GM12875 (cell line): ENCODE data around the gene ATAD1.

Experiments
- H3K4me3 ChIP-seq: one replicate; pipeline ENCODE4 v1.5.1; 2011; ENCODE audit warnings: low read depth, low read length, control low read depth
- TF ChIP-seq, protein P1 (sequence below): IDR thresholded peaks from 2 replicates; pipeline ENCODE4 v1.5.1; 2011; ENCODE audit warnings: low read depth, mild to moderate bottlenecking, control low read depth, inconsistent platforms, low read length, moderate library complexity, borderline replicate concordance; ENCODE audit not compliant: insufficient read depth

ATAD1 gene

DNA sequence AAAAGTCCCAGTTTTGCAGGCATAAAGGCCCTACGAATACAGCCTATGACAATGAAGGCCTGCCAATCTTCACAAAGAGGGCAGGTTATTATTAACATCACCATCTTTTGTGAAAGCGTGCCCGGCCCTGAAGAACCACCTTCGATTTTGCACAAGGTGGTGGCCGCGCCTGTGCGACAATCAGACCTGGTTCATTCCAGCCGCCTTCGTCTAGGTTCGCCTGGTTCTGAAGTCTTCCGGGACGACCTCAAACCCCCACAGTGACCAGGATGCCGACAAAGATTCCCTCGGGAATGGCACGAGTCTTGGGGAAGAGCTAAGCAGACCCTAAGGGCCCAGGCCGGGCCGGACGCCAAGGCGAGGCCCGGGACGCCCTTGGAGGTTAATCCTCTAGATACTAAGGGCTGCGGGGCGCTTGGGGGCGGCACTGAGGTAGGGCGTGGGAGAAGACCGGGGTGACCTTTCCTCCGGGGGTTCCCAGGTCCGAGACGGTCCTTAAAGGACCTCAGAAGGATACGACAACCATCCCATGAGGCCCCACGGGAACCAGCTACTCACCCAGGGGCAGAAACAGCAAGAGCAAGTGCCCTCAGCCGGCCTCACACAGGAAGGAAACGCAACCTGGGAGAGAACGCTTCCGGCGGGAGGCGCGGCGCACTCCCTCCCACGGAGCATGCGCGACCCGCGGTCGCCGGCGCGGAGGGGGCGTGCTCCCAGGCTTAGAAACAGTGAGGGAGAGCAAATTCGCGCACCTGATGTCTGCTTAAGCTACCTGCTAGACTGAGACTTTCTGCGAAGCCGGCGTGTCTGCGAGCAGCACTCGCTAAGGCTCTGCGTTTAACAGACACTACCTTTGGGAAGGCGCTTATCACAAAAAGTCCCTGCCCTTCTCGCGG is at the start of gene ATAD1:
TSS of gene ATAD1 (minus strand) at position 618 of the 896 bp plus-strand sequence. CDS start 3,627 bp downstream, outside the sequence.
- TF ChIP-seq, protein P1, sequence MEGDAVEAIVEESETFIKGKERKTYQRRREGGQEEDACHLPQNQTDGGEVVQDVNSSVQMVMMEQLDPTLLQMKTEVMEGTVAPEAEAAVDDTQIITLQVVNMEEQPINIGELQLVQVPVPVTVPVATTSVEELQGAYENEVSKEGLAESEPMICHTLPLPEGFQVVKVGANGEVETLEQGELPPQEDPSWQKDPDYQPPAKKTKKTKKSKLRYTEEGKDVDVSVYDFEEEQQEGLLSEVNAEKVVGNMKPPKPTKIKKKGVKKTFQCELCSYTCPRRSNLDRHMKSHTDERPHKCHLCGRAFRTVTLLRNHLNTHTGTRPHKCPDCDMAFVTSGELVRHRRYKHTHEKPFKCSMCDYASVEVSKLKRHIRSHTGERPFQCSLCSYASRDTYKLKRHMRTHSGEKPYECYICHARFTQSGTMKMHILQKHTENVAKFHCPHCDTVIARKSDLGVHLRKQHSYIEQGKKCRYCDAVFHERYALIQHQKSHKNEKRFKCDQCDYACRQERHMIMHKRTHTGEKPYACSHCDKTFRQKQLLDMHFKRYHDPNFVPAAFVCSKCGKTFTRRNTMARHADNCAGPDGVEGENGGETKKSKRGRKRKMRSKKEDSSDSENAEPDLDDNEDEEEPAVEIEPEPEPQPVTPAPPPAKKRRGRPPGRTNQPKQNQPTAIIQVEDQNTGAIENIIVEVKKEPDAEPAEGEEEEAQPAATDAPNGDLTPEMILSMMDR: peak; percentile 26; the same call in 1 of the 2 replicates
- H3K4me3 ChIP-seq: peak within 1 kb of the TSS; percentile 78

DNA sequence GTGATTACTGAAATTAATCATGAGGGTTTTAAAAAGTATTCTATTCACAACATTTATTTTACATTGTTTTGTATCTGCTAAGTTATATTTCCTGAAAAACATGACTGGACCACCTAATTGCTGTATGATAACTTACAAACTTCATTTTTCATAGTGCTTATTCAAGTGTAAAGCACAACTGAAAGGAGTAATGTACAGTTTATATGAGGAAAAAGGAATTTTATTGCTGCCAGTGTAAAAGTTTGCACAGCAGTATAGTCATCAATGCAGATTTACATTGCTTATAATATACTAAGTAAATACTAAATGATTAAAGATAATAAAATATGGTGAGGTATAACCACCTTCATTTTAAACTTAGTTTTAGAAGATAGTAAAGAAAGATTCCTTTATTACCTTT is 49.4 kb upstream of the ATAD1 start:
- TF ChIP-seq, protein P1: no peak
- H3K4me3 ChIP-seq: peak overlapping the region; percentile 95

GRCh38 chr10:87866412-87866974 is 48.5 kb upstream of the ATAD1 start:
- TF ChIP-seq, protein P1: no peak
- peak overlapping the region; percentile 95 for H3K4me3 ChIP-seq

GRCh38 chr10:87865241-87865881 is 47.3 kb upstream of the ATAD1 start:
- TF ChIP-seq, protein P1: no peak
- peak overlapping the region; percentile 95 for H3K4me3 ChIP-seq

- TF ChIP-seq, protein P1: no peak
- peak overlapping the region; percentile 95 for H3K4me3 ChIP-seq
Measured at GRCh38 chr10:87864496-87865059, 46.6 kb upstream of the ATAD1 start.

DNA sequence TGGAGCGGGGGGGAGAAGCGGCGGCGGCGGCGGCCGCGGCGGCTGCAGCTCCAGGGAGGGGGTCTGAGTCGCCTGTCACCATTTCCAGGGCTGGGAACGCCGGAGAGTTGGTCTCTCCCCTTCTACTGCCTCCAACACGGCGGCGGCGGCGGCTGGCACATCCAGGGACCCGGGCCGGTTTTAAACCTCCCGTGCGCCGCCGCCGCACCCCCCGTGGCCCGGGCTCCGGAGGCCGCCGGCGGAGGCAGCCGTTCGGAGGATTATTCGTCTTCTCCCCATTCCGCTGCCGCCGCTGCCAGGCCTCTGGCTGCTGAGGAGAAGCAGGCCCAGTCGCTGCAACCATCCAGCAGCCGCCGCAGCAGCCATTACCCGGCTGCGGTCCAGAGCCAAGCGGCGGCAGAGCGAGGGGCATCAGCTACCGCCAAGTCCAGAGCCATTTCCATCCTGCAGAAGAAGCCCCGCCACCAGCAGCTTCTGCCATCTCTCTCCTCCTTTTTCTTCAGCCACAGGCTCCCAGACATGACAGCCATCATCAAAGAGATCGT is 46.0 kb upstream of the ATAD1 start:
- H3K4me3 ChIP-seq: peak overlapping the region; percentile 95

DNA sequence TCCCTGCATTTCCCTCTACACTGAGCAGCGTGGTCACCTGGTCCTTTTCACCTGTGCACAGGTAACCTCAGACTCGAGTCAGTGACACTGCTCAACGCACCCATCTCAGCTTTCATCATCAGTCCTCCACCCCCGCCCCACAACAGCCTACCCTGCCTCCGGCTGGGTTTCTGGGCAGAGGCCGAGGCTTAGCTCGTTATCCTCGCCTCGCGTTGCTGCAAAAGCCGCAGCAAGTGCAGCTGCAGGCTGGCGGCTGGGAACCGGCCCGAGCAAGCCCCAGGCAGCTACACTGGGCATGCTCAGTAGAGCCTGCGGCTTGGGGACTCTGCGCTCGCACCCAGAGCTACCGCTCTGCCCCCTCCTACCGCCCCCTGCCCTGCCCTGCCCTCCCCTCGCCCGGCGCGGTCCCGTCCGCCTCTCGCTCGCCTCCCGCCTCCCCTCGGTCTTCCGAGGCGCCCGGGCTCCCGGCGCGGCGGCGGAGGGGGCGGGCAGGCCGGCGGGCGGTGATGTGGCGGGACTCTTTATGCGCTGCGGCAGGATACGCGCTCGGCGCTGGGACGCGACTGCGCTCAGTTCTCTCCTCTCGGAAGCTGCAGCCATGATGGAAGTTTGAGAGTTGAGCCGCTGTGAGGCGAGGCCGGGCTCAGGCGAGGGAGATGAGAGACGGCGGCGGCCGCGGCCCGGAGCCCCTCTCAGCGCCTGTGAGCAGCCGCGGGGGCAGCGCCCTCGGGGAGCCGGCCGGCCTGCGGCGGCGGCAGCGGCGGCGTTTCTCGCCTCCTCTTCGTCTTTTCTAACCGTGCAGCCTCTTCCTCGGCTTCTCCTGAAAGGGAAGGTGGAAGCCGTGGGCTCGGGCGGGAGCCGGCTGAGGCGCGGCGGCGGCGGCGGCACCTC is 45.3 kb upstream of the ATAD1 start, which contains the start of the genes KLLN and PTEN:
TSS of gene KLLN (minus strand) at position 481 of the 891 bp plus-strand sequence. CDS start 1,046 bp downstream, outside the sequence.
TSS of gene PTEN (plus strand) at position 573 of the 891 bp plus-strand sequence. CDS start 845 bp downstream, outside the sequence.
- H3K4me3 ChIP-seq: peak within 1 kb of the TSS; percentile 95
- TF ChIP-seq, protein P1: no peak
